AG08396 (cell line): ENCODE measurements around the gene IDE.
"Not testable (repeated sequence)": the region's sequence is repeated elsewhere in the genome, so short reads cannot be mapped to it uniquely, and the experiment has no call there.

Source experiments
- DNase-seq: peaks from one replicate; pipeline ENCODE4 v3.0.0; 2012; ENCODE audit warnings: low spot score, mixed read lengths

IDE gene

DNA sequence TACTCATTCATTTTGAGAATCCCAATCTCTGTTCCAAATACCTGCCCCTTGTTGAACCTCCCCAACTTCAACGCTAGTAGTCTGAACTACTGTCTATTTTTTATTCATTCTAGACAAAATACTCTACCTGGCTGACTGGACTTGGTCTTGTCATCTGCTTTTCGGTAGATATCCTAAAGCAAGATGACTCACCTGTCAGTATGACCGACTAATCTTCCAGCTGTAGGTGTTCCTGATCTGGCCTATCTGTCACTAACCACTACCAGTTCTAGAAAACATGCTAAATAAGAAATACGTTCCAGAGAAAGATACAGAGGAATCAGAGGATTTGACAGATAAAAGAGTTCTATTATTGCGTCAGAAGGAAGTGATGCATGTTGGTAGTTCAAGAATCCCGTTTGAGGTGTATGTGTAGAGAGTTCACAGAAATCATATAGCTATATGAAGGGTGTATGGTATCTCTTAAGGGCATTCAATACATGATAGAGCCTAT lies 81.1 kb downstream of the IDE start:
- DNase-seq, result no peak

DNA sequence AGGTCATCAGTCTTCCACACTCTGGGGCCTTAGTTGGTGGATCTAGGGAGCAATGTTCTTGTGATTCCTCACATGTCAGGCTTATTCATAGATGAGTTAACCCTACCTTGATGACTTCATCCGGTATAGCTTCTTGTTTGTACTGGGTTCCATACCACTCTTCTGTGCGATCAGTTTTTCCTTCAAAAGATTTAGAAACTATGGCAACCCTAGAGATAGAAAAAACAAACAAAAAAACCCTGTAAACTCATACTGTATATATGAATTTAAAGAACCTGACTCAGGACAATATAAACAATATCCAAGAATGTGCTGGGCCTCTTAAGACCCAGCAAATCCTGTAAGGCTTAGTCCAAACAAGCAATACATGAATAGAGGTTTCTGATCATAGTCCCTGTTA lies 83.5 kb downstream of the IDE start:
- peak; percentile 8 for DNase-seq

DNA sequence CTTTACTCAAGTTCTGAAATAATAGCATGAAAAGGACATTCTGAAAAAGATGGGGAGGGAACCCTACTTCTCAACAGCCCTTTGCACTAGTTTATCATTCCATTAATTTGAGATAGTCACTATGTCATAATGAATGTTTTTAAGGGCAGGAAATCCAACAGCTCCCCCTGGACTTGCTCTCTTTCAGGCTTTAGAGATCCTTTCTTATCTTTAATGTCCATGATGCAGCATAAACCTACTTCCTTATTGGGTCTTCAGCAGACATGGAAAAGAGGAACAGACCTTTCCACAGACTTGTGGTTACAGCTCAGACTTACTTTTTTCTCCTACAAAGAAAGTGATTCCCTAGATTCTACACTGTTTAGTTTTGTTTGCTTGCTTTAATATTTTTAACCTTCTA lies 87.3 kb downstream of the IDE start:
- DNase-seq, result no peak

DNA sequence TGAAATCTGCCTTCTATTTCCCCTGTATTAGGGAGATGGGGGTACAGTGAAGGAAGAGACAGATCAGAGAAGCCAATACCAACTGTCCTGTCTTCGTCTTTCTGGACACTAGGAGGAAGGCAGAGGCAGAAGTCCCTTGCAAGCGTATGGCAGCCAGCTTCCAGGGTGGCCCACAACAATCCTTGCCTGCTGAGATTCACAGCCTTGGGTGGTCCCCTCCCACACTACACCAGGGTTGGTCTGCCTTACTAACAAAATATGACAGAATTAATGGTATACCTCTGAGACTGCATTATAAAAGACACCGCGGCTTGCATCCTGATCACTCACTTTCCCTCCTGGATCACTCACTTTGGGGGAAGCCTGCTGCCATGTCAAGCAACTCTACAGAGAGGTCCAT lies 90.4 kb downstream of the IDE start:
- DNase-seq, result no peak

DNA sequence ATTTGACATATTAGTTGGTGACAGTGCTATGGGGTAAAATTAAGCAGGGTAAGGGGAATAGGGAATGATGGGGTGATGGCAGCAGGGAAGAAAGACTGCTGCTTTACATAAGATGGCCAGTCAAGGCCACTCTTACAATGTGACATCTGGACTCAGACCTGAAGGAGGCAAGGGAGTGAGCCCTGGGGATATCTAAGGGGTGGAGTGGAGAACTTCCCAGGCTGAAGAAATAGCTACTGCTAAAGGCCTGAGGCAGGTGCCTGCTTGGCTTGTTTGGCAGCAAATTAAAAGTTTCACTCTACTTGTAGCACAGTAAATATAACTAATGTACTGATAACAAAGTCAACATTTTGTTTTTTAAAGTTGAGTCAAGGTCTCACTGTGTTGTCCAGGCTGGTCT lies 93.5 kb downstream of the IDE start:
- DNase-seq, result no peak

DNA sequence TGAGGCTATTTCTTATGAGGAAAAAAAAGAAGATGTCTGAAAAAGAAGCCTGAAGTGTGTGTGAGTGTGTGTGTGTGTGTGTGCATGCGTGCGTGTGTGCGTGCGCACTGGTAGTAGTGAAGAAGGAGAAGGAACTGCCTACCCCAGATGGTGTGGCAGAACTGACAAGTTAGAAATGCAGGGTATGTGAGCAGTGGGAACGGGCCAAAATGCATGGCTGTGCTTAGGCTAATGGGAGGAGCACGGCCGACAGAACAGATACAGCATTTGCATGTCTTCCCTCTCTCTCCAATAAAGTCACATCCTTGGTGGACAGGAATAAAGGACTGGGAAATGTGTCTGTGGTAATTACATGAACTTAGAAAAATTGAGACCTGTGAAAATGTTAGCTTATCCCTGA lies 94.3 kb downstream of the IDE start:
- DNase-seq, result no peak

DNA sequence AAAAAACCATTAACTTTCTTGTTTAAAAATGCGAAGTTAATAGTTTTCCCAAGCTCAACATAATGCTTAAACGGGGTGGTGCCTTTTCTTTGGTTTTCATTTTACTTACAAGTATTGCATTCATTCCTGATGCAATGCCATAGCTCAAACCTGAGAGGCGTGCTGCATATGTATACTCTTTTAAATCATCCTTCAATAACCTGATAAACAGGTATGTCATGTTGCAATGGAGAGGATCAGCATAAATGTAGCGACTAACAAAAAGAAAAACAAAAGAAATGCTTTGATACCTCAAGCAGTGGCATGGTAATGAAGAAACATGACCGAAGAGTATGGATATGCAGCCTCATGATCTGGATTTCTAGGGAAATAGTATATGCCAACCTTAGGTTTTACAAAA lies 95.4 kb downstream of the IDE start:
- DNase-seq, result no peak

DNA sequence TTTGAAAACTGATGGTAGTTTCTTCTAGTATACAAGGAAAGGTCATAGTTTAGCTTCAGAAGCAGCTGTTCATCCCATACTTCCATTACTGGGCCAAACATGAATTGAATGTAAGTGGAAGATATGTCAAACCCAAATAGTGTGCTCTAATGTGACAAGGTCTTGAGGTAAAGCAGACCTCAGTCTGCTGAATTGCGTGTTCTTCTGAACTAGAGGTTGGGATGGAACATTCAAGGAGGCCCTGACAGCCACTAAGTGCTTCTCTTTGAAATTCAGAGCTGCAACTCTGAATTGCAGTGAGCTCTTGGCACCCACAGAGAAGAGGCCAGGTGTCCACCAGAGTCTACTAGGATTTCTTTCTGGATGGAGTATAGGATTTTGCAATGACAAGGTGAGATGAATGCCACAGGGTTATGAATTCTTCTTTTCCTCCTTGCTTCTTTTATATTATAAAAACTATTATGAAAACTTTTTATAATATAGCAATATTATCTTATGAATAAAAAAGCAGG lies 98.5 kb downstream of the IDE start:
- no peak for DNase-seq

DNA sequence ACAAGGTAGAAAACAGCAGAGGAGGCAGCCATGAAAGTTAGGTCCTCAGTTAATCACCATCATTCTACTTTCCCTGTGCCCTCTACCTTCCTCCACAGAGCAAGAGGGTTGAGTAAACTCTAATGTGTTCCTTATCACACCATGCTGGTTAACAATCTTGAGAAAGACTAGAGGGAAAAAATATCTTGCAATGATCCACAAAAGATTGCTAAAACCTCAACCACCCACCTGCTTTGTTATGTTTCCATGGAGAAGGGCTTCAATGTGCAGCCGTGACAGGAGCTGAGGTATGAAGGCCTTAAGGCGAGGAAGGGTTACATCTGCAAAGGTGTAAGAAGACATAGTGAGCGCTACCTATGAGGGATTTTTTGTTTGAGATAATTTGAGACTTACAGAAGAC lies 103.9 kb downstream of the IDE start:
- no peak for DNase-seq

DNA sequence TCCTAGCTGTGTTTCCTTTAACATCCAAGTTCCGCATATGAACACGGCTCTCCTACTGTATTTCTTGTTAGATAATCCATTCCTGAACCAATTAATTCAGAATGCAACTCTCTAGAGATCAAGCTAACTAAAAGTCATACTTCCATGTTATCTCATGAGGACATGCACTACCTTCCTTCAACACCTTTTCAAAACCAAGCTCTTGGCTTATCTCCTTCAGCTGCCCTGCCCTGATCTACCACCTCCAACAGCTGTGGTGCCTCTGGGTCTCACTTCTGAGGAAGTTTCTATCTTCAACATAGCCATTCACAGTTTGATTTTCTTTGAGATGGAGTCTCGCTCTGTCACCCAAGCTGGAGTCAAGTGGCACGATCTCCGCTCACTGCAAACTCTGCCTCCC lies 109.5 kb downstream of the IDE start:
- DNase-seq, result no peak

DNA sequence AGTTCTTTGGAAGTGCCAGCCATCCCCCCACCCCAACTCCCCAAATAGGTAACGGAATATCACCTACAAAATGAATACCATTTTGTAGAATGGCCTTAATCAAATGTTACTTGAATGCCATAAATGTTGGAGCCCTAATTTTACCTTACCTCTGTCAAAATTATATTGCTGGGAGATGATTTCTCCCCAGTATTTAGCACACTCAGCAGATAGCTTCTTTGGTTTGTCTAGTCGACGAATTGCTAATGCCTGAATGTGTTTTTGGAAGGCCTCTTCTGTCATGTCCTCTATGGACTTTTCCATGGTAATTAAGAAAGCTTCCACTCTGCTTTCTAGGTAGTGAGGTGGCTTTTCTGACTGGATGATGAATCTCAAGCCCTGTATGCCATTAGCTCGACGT lies 110.3 kb downstream of the IDE start:
- DNase-seq, result no peak

DNA sequence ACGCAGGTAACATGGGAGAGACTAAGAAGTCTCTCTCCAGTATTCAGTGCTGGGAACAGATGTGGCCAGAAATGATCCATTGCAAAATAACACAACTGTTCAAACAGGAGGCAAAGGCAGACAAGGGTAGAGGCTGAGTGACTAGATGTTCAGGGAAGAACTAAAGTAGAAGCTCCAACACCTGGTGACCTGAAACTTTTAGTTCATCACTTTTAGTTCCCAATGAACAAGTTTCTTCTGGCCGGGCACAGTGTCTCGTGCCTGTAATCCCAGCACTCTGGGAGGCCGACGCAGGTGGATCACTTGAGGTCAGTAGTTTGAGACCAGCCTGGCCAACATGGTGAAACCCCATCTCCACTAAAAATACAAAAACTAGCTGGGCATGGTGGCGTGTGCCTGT lies 118.9 kb downstream of the IDE start:
- DNase-seq, result not testable (repeated sequence)

DNA sequence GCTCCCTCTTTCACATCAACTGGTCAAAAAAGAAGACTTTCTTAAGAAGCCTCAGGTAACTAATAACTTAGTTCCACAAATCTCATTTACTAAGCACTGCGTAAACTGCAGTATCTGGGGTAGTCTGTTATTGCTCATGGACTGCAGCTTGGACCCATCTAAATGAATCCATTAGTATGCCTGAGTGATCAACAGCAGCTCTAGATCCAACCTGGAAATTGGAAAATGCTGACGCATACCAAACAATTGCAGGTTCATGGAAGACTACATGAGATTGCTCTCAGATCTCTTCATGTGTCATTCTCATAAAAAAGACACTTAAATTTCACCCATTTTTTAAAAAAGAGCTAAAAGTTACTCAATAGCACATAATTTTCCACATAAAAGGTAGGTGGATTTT lies 121.6 kb downstream of the IDE start:
- DNase-seq, result no peak

DNA sequence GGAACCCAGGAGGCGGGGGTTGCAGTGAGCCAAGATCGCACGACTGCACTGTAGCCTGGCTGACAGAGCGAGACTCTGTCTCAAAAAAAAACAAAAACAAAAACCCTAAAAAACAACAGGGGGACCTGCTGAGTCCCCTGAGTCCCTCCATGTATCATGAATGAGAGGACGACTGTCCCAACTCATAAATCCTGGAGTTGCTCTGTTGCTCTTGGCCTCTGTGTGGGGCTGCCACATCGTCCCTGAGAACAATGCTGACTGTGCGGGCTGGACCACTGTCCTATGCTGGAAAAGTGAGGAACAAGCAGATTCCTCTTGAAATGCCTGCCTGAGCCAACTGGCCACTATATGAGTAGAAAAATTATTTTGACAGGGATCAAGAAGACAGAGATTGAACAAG lies 122.5 kb downstream of the IDE start:
- no peak for DNase-seq

DNA sequence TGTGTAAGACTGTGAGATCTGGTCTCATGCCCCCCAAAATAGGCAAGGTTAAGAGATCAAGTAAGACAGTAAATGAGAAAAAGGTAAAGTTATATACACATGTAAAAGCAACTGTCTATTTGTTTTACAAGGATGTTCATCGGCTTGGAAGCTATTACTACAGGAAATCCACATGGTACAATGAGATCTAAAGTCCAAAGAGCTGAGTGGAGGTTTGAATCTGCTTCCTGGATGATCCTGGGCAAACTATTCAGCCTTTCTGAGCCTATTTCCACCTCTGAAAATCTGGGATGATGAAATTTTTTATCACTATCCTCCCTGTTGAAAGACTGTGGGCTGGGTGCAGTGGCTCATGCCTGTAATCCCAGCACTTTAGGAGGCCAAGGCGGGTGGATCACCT lies 123.0 kb downstream of the IDE start:
- no peak for DNase-seq

DNA sequence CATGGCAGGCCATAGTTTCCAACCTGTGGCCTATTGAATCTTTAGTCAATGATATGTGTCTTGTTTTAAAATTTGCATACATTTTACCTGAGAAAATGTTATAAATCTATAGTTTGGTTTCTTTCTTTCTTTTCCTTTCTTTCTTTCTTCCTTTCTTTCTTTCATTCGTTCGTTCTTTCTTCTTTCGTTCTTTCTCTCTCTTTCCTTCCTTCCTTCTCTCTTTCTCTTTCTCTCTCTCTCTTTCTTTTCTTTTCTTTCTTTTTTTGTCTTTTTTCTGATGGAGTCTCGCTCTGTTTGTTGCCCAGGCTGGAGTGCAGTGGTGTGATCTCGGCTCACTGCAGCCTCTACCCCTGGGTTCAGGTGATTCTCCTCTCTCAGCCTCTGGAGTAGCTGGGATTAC lies 133.3 kb downstream of the IDE start:
- DNase-seq, result no peak

DNA sequence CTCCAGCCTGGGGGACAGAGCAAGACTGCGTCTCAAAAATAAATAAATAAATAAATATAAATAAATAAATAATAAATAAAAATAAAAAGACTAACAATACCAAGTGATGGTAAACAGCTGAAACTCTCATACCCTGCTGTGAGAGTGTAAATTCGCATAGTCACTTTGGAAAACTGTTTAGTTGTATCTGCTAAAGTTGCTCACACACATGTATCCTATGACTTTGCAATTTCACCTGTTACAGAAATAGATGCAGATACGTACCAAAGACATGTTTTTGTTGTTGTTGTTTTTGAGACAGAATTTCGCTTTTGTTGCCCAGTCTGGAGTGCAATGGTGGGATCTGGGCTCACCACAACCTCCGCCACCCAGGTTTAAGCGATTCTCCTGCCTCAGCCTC lies 135.7 kb downstream of the IDE start:
- no peak for DNase-seq

DNA sequence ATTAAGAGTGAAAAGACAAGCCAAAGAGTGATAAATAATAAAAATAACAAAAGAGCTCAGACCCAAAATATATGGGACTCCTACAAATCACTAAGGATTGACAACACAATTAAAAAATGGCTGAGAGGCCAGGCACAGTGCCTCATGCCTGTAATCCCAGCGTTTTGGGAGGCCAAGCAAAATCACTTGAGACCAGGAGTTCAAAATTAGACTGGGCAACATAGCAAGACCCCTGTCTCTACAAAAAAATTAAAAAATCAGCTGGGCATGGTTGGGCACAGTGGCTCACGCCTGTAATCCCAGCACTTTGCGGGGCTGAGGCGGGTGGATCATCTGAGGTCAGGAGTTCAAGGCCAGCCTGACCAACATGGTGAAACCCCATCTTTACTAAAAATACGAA lies 137.3 kb downstream of the IDE start:
- no peak for DNase-seq

DNA sequence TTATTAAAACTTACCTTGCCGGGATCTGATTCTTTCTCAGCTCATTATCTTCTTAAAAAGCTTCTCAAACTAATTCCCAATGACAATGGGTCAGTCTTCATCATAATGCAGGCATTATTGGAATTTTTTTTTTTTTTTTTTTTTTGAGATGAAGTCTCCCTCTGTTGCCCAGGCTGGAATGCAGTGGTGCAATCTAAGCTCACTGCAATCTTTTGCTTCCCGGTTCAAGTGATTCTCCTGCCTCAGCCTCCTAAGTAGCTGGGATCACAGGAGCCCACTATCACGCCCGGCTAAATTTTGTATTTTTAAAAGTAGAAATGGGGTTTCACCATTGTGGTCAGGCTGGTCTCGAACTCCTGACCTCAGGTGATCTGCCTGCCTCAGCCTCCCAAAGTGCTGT lies 137.8 kb downstream of the IDE start:
- not testable (repeated sequence) for DNase-seq

DNA sequence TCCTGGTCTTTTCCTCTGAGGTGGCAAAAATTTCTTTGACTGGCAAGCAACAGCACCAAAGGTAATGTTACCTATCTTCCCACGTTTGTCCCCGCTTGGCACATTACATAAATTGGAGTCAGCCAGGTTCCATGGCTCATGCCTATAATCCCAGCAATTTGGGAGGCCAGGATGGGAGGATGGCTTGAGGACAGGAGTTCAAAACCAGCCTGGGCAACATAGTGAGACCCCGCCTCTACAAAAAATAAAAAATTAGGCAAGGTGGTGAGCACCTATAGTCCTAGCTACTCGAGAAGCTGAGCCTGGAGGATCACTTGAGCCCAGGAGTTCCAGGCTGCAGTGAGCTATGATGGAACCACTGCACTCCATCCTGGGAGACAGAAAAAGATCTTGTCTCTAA lies 139.5 kb downstream of the IDE start:
- no peak for DNase-seq

DNA sequence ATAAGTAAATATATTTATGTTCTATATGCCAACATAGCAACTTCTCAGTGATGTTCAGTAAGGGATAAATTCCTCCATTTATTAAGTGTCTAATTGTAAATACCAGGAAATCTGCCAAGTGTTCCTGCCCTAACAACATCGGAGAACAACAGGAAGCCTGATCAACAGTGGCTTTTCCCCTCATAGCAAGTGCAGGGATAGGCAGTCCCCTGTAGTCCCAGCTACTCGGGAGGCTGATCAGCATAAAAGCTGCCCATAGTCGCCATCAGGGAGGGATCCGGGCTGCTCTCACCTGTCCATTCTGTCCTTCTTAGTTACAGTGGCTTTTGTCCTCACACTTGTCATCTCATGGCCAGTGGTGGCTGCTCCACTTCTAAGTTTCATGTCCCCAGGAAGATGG lies 141.3 kb downstream of the IDE start:
- DNase-seq, result no peak

DNA sequence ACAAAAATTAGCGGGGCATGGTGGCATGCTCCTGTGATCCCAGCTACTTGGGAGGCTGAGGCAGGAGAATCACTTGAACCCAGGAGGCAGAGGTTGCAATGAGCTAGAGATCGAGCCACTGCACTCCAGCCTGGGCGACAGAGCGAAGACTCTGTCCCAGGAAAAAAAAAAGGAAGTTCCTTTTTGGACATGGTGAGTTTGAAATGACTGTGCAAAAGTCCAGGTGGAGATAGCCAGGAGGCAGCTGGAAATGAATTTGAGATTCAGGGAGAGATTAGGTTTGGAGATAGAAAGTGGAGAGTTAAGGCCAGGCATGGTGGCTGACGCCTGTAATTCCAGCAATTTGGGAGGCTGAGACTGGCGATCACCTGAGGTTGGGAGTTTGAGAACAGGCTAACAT lies 143.8 kb downstream of the IDE start:
- DNase-seq, result no peak

DNA sequence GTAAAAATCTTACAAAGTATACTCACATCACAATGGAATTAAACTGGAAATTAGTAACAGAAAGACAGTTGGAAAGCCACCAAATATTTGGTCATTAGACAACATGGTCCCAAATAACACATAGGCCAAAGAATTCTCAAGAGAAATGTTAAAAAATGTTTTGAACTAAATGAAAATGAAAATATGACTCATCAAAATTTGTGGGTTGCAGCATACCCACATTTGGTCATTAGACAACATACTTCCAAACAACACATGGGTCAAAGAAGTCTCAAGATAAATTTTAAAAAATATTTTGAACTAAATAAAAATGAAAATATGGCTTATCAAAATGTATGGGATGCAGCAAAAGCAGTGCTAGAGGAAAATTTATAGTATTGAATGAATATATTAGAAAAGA lies 152.3 kb downstream of the IDE start:
- DNase-seq, result no peak

DNA sequence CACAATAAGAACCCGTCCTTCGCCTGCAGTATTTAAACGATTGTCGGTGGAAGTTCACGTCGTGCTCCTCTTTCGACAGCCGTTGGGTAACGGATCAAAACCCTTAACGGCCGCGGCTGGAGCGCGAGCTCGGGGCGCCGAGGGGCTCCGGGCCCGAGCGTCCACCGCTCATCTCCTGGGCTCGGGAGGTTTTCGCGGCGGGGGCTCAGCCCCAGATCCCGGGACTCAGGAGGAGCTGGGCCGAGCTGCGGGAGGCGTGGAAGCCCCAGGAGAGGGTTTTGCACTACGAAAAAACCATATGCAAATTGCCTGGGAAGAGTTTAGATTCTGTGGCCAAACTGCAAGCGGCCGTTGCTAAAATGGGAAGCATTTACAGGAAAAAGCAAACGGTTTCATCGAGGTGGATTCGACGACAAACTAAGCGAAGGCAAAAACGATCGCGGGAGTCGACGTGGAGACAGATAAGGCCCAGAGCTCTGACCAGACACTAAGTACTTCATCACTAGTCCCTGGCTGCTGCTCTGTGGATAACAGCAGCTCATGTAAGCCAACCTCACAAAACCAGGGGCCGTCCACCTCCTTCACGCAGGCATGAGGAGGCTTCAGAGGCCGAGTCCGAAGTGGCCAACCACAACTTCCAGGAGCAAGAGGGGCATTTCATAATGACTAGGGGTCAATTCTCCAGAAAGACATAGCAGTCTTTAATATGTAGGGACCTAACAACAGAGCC lies 153.2 kb downstream of the IDE start:
- DNase-seq, result no peak
